K562 (cell line): ENCODE measurements around the gene SYF2. TPM values are rescaled to one million over a fixed set of nuclear protein-coding genes. Genes with fewer than 3 reads are reported as not detected.
A peak's percentile ranks its signal among the peaks of the same experiment; 100 is the strongest.

Experiments
- CBFA2T3 ChIP-seq: fragments of 450-650 bp; IDR thresholded peaks from 2 replicates; pipeline ENCODE4 v1.6.1; 2017
- GABPB1 ChIP-seq: sonication (generic); formaldehyde crosslinking; IDR thresholded peaks from 2 replicates; pipeline ENCODE4 v1.8.0; 2022; ENCODE audit warnings: mild to moderate bottlenecking, missing genetic modification reagents
- HCFC1 ChIP-seq: IDR thresholded peaks from 2 replicates; pipeline ENCODE4 v1.6.1; 2012; ENCODE audit warnings: low read depth, low read length, improper control_type of control experiment
- ZNF175 ChIP-seq: fragments of 200-800 bp; sonication (Bioruptor generic); IDR thresholded peaks from 2 replicates; pipeline ENCODE4 v1.6.1; 2016; ENCODE audit warnings: low read depth, mild to moderate bottlenecking, missing genetic modification characterization, missing compliant biosample characterization
- ZNF445 ChIP-seq: fragments of 250-450 bp; sonication (Bioruptor Pico); IDR thresholded peaks from 2 replicates; pipeline ENCODE4 v1.4.0; 2020; ENCODE audit warnings: low read depth, mild to moderate bottlenecking, moderate library complexity
- ZNF644 ChIP-seq: fragments of 200-800 bp; sonication (Bioruptor generic); IDR thresholded peaks from 2 replicates; pipeline ENCODE4 v1.6.1; 2016; ENCODE audit warnings: low read depth, missing genetic modification characterization, missing compliant biosample characterization
- polyA plus RNA-seq, 8 experiments: library from polyadenylated mRNA; depleted of rRNA in 4 of 8; stranded (reverse) in 5 of 8; unstranded in 3 of 8; fragments of >200 nt; fragmentation: Nextera tagmentation in 2 of 8; fragmentation: Illumina TruSeq in 1 of 8; extraction: Ambion mirVana in 2 of 8; extraction: Trizol in 1 of 8; gene quantifications; 2 replicates each; pipeline versions ENCODE4 v1.2.1 to v1.2.3, GENCODE V29; 2011 to 2014; ENCODE audit warnings: inconsistent platforms in 1 of 8, missing spikeins in 1 of 8
- total RNA-seq, 7 experiments: library from RNA; depleted of rRNA in 6 of 7; stranded (reverse); fragments of >200 nt in 6 of 7; fragmentation: Illumina TruSeq in 2 of 7; extraction: Trizol in 2 of 7; gene quantifications; 2 replicates each; pipeline versions ENCODE4 v1.2.1 to v1.2.3, GENCODE V29; 2011 to 2021; ENCODE audit warnings: low replicate concordance in 1 of 7
- TF ChIP-seq, protein P1 (sequence below): sonication (generic); formaldehyde crosslinking; IDR thresholded peaks from 2 replicates; pipeline ENCODE4 v1.8.1; 2023; ENCODE audit warnings: missing genetic modification reagents, mild to moderate bottlenecking, borderline replicate concordance
- TF ChIP-seq, protein P2 (sequence below), 2 experiments: IDR thresholded peaks; 2 replicates each; pipeline ENCODE4 v1.6.1; 2011; ENCODE audit warnings: borderline replicate concordance in 1 of 2, control low read depth in 1 of 2, low read depth in 1 of 2, low read length in 1 of 2, mild to moderate bottlenecking in 1 of 2, mixed read lengths in 1 of 2, moderate library complexity in 1 of 2; ENCODE audit not compliant: insufficient read depth in 1 of 2, insufficient read length in 1 of 2, poor library complexity in 1 of 2, severe bottlenecking in 1 of 2; ENCODE audit errors: extremely low read depth in 1 of 2
- TF ChIP-seq, protein P3 (sequence below): fragments of 200-800 bp; sonication (Bioruptor generic); IDR thresholded peaks from 2 replicates; pipeline ENCODE4 v1.6.1; 2017; ENCODE audit warnings: missing genetic modification characterization, missing compliant biosample characterization
- TF ChIP-seq, protein P4 (sequence below): fragments of 150-350 bp; conservative IDR thresholded peaks from 2 replicates; pipeline ENCODE4 v1.6.1; 2014; ENCODE audit warnings: low read length
- TF ChIP-seq, protein P5 (sequence below): fragments of 200-800 bp; sonication (Bioruptor generic); IDR thresholded peaks from 2 replicates; pipeline ENCODE4 v1.6.1; 2016; ENCODE audit warnings: missing genetic modification characterization, missing compliant biosample characterization

SYF2 gene
- total and polyA plus RNA-seq, 9 of the 15 experiments (the other 6 are each of a cell fraction or from before 2014, with no cell fraction given) = 20.9 to 69.0 (median 43.2) TPM

DNA sequence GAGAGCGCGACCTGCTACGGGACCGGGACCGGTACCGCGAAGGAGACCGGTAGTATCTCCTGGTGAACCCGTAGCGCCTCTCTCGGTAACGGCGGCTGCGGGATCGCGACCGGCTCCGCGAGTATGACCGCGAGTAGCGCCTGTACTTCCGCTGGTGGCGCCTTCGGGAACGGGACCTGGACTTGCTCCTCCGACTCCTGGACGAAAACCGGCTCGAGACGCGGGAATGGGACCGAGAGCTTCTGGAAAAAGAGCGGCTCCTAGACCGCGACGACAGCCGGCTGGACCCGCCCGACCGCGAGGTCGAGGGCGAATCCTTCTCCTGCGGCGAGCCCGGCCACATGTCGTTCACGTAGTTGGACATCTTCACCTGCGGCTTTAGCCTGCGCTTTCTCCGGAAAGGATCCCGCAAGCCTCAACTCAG lies 14.3 kb upstream of the SYF2 start (continued):
- TF ChIP-seq, protein P1, sequence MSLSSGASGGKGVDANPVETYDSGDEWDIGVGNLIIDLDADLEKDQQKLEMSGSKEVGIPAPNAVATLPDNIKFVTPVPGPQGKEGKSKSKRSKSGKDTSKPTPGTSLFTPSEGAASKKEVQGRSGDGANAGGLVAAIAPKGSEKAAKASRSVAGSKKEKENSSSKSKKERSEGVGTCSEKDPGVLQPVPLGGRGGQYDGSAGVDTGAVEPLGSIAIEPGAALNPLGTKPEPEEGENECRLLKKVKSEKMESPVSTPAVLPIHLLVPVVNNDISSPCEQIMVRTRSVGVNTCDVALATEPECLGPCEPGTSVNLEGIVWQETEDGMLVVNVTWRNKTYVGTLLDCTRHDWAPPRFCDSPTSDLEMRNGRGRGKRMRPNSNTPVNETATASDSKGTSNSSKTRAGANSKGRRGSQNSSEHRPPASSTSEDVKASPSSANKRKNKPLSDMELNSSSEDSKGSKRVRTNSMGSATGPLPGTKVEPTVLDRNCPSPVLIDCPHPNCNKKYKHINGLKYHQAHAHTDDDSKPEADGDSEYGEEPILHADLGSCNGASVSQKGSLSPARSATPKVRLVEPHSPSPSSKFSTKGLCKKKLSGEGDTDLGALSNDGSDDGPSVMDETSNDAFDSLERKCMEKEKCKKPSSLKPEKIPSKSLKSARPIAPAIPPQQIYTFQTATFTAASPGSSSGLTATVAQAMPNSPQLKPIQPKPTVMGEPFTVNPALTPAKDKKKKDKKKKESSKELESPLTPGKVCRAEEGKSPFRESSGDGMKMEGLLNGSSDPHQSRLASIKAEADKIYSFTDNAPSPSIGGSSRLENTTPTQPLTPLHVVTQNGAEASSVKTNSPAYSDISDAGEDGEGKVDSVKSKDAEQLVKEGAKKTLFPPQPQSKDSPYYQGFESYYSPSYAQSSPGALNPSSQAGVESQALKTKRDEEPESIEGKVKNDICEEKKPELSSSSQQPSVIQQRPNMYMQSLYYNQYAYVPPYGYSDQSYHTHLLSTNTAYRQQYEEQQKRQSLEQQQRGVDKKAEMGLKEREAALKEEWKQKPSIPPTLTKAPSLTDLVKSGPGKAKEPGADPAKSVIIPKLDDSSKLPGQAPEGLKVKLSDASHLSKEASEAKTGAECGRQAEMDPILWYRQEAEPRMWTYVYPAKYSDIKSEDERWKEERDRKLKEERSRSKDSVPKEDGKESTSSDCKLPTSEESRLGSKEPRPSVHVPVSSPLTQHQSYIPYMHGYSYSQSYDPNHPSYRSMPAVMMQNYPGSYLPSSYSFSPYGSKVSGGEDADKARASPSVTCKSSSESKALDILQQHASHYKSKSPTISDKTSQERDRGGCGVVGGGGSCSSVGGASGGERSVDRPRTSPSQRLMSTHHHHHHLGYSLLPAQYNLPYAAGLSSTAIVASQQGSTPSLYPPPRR (CRISPR knock-in tag) = no peak; the same call in 1 of the 2 replicates
- peak; percentile 2; the same call in 1 of the 2 replicates for TF ChIP-seq GABPB1 (CRISPR knock-in tag)
- no peak for TF ChIP-seq ZNF644
- TF ChIP-seq, protein P2, sequence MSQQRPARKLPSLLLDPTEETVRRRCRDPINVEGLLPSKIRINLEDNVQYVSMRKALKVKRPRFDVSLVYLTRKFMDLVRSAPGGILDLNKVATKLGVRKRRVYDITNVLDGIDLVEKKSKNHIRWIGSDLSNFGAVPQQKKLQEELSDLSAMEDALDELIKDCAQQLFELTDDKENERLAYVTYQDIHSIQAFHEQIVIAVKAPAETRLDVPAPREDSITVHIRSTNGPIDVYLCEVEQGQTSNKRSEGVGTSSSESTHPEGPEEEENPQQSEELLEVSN (IDR thresholded peaks at IDR 0.05; ENCODE audit: borderline replicate concordance in 1 of 2, extremely low read depth in 1 of 2, insufficient read depth in 1 of 2, insufficient read length in 1 of 2, low read depth in 1 of 2, low read length in 1 of 2, poor library complexity in 1 of 2, severe bottlenecking in 1 of 2) = no peak
- TF ChIP-seq, protein P3, sequence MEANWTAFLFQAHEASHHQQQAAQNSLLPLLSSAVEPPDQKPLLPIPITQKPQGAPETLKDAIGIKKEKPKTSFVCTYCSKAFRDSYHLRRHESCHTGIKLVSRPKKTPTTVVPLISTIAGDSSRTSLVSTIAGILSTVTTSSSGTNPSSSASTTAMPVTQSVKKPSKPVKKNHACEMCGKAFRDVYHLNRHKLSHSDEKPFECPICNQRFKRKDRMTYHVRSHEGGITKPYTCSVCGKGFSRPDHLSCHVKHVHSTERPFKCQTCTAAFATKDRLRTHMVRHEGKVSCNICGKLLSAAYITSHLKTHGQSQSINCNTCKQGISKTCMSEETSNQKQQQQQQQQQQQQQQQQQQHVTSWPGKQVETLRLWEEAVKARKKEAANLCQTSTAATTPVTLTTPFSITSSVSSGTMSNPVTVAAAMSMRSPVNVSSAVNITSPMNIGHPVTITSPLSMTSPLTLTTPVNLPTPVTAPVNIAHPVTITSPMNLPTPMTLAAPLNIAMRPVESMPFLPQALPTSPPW (CRISPR knock-in tag) = no peak
- no peak for TF ChIP-seq ZNF445 (CRISPR knock-in tag)
- TF ChIP-seq, protein P4, sequence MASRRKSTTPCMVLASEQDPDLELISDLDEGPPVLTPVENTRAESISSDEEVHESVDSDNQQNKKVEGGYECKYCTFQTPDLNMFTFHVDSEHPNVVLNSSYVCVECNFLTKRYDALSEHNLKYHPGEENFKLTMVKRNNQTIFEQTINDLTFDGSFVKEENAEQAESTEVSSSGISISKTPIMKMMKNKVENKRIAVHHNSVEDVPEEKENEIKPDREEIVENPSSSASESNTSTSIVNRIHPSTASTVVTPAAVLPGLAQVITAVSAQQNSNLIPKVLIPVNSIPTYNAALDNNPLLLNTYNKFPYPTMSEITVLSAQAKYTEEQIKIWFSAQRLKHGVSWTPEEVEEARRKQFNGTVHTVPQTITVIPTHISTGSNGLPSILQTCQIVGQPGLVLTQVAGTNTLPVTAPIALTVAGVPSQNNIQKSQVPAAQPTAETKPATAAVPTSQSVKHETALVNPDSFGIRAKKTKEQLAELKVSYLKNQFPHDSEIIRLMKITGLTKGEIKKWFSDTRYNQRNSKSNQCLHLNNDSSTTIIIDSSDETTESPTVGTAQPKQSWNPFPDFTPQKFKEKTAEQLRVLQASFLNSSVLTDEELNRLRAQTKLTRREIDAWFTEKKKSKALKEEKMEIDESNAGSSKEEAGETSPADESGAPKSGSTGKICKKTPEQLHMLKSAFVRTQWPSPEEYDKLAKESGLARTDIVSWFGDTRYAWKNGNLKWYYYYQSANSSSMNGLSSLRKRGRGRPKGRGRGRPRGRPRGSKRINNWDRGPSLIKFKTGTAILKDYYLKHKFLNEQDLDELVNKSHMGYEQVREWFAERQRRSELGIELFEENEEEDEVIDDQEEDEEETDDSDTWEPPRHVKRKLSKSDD = no peak
- TF ChIP-seq HCFC1 = no peak
- TF ChIP-seq, protein P5, sequence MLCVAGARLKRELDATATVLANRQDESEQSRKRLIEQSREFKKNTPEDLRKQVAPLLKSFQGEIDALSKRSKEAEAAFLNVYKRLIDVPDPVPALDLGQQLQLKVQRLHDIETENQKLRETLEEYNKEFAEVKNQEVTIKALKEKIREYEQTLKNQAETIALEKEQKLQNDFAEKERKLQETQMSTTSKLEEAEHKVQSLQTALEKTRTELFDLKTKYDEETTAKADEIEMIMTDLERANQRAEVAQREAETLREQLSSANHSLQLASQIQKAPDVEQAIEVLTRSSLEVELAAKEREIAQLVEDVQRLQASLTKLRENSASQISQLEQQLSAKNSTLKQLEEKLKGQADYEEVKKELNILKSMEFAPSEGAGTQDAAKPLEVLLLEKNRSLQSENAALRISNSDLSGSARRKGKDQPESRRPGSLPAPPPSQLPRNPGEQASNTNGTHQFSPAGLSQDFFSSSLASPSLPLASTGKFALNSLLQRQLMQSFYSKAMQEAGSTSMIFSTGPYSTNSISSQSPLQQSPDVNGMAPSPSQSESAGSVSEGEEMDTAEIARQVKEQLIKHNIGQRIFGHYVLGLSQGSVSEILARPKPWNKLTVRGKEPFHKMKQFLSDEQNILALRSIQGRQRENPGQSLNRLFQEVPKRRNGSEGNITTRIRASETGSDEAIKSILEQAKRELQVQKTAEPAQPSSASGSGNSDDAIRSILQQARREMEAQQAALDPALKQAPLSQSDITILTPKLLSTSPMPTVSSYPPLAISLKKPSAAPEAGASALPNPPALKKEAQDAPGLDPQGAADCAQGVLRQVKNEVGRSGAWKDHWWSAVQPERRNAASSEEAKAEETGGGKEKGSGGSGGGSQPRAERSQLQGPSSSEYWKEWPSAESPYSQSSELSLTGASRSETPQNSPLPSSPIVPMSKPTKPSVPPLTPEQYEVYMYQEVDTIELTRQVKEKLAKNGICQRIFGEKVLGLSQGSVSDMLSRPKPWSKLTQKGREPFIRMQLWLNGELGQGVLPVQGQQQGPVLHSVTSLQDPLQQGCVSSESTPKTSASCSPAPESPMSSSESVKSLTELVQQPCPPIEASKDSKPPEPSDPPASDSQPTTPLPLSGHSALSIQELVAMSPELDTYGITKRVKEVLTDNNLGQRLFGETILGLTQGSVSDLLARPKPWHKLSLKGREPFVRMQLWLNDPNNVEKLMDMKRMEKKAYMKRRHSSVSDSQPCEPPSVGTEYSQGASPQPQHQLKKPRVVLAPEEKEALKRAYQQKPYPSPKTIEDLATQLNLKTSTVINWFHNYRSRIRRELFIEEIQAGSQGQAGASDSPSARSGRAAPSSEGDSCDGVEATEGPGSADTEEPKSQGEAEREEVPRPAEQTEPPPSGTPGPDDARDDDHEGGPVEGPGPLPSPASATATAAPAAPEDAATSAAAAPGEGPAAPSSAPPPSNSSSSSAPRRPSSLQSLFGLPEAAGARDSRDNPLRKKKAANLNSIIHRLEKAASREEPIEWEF (CRISPR knock-in tag) = no peak
- no peak for TF ChIP-seq ZNF175
- TF ChIP-seq CBFA2T3 = no peak
